Fibroblast of lung (primary cell): ENCODE measurements around the gene ITPR3.

ENCODE experiments used
- CTCF ChIP-seq, 2 donors: IDR thresholded peaks in 1 of 2; conservative IDR thresholded peaks in 1 of 2; 1 replicate in 1 of 2; 2 replicates in 1 of 2; pipeline ENCODE4 v1.5.1; 2011 to 2012; ENCODE audit warnings: low read length in 2 of 2, control low read depth in 1 of 2, inconsistent platforms in 1 of 2, low read depth in 1 of 2, mild to moderate bottlenecking in 1 of 2
- EZH2 ChIP-seq: IDR thresholded peaks from 2 replicates; pipeline ENCODE4 v1.5.1; 2012; ENCODE audit warnings: low read length, control low read depth, mild to moderate bottlenecking; ENCODE audit errors: missing control alignments

- TF ChIP-seq CTCF (conservative IDR thresholded peaks at IDR 0.05 in 1 of 2, IDR thresholded peaks at IDR 0.05 in 1 of 2; ENCODE audit: low read depth in 1 of 2, low read length in 2 of 2) (no peak), EZH2 (no peak)
Observed at GRCh38 chr6:33708516-33709204, 87.5 kb downstream of the ITPR3 start.
